Transverse colon (tissue), 4 donors: ENCODE results near the gene AARS2. TPM values are rescaled to one million over a fixed set of nuclear protein-coding genes. Genes with fewer than 3 reads are reported as not detected.
A peak's percentile ranks its signal among the peaks of the same experiment; 100 is the strongest.

Source experiments
- DNase-seq: peaks from one replicate; pipeline ENCODE4 v3.0.0-alpha.2; 2019
- H3K27ac ChIP-seq, 4 donors: fragments of 200-600 bp; sonication (generic); 2 replicates each; pipeline ENCODE4 v1.5.1; 2016 to 2018; ENCODE audit warnings: inconsistent platforms in 4 of 4
- H3K27me3 ChIP-seq: fragments of 200-600 bp; sonication (generic); 2 replicates; pipeline ENCODE4 v1.5.1; 2017; ENCODE audit warnings: inconsistent platforms
- H3K36me3 ChIP-seq, 4 donors: fragments of 200-600 bp; sonication (generic); 2 replicates each; pipeline ENCODE4 v1.5.1; 2017 to 2019; ENCODE audit warnings: inconsistent platforms in 4 of 4
- H3K4me1 ChIP-seq, 4 donors: fragments of 200-600 bp; sonication (generic); 2 replicates each; pipeline ENCODE4 v1.5.1; 2017 to 2020; ENCODE audit warnings: inconsistent platforms in 4 of 4
- H3K4me3 ChIP-seq, 4 donors: fragments of 200-600 bp; sonication (generic); 1 replicate in 1 of 4; 2 replicates in 3 of 4; pipeline versions ENCODE4 v1.5.1 to v1.6.1; 2017 to 2019; ENCODE audit warnings: inconsistent platforms in 4 of 4
- H3K9me3 ChIP-seq, 2 donors: fragments of 200-600 bp; sonication (generic); 2 replicates each; pipeline ENCODE4 v1.5.1; 2017 to 2019; ENCODE audit warnings: inconsistent platforms in 2 of 2
- CTCF ChIP-seq, 5 experiments: fragments of 200-600 bp in 3 of 5; fragments of 450-650 bp in 2 of 5; sonication (generic) in 3 of 5; IDR thresholded peaks; 1 replicate in 2 of 5; 2 replicates in 3 of 5; pipeline ENCODE4 v1.5.1; 2016 to 2017; ENCODE audit warnings: antibody characterized with exemption in 5 of 5, inconsistent platforms in 3 of 5, mild to moderate bottlenecking in 2 of 5, moderate library complexity in 1 of 5
- EP300 ChIP-seq: sonication (generic); formaldehyde crosslinking; IDR thresholded peaks from one replicate; pipeline ENCODE4 v1.6.1; 2017; ENCODE audit warnings: antibody characterized with exemption, low read depth
- POLR2A ChIP-seq: fragments of 450-650 bp; IDR thresholded peaks from one replicate; pipeline ENCODE4 v1.6.1; 2016; ENCODE audit warnings: antibody characterized with exemption, mild to moderate bottlenecking, moderate library complexity
- POLR2AphosphoS5 ChIP-seq, 3 donors: sonication (generic); formaldehyde crosslinking; IDR thresholded peaks; one replicate each; pipeline ENCODE4 v1.6.1; 2016; ENCODE audit warnings: antibody characterized with exemption in 3 of 3
- WGBS, 2 donors: methylation state at CpG; one replicate each; pipeline ENCODE4 v1.1.5; 2018; ENCODE audit warnings: low coverage in 1 of 2; 5-methylcytosine and 5-hydroxymethylcytosine counted together
- in situ Hi-C, 4 donors: fragments of 200-750 bp; cut with MboI; loops; one replicate each; pipeline versions ENCODE4 v1.15.0 to v1.15.1; 2017; ENCODE audit warnings: low sequenced_read_pairs in 3 of 4, low pct_ligation_motif_present in 1 of 4, low pct_unique_long_range_greater_than_20kb in 1 of 4
- intact Hi-C: fragments of 100-400 bp; cut with DNase I; formaldehyde crosslinking; loops from one replicate; pipeline ENCODE4 v1.15.1; 2023; ENCODE audit warnings: low total_unique reads
- total RNA-seq, 4 donors: library from RNA; depleted of rRNA; stranded (reverse); fragments of >200 nt; gene quantifications; one replicate each; pipeline ENCODE4 v1.1.0, GENCODE V29; 2016

AARS2 gene
- total RNA-seq, 4 donors from 2014 or later, result 9.1 to 18.3 (median 14.8) TPM

GRCh38 chr6:44276667-44277640 lies 36.2 kb downstream of the AARS2 start:
- Histone ChIP-seq H3K9me3 (no peaks in the 10 kb centered on the region), H3K27me3 (peaks cover 75% of the 10 kb centered on the region), H3K36me3 (no peaks in the 10 kb centered on the region), H3K4me3 (no peak overlapping the region), H3K4me1 (peaks cover 0 to 11% (median 9%) of the 10 kb centered on the region in 4 donors), H3K27ac (no peak overlapping the region)
- intact Hi-C loops (loop anchor here (10.0 kb wide), 1 partner anchor 58 kb away; no protein-coding TSS in a partner anchor), in situ Hi-C loops (no loop called here)
- TF ChIP-seq EP300 (no peak), CTCF (IDR thresholded peaks at IDR 0.05) (no peak), POLR2A (no peak), POLR2AphosphoS5 (IDR thresholded peaks at IDR 0.05) (no peak)
- WGBS, 2 donors, result 79% methylated on average over 23 of the region's 23 CpGs; no CpG with 5 or more reads in 1 of the 2 donors
- no peak for DNase-seq

- no peaks in the 10 kb centered on the region for H3K9me3 ChIP-seq
- H3K36me3 ChIP-seq, result no peaks in the 10 kb centered on the region
- TF ChIP-seq EP300 (no peak), CTCF (IDR thresholded peaks at IDR 0.05) (no peak), POLR2A (no peak), POLR2AphosphoS5 (IDR thresholded peaks at IDR 0.05) (no peak)
- in situ Hi-C loops (no loop called here), intact Hi-C loops (loop anchor here (10.0 kb wide), 1 partner anchor 59 kb away; no protein-coding TSS in a partner anchor)
- WGBS, 2 donors, result 25% methylated on average over 60 of the region's 109 CpGs; no CpG with 5 or more reads in 1 of the 2 donors
- DNase-seq, result no peak
- no peak overlapping the region for H3K27ac ChIP-seq
- peak overlapping the region in 2 of 4 donors; percentile 14 to 36 for H3K4me3 ChIP-seq
- H3K27me3 ChIP-seq, result peaks cover 85% of the 10 kb centered on the region
- H3K4me1 ChIP-seq, result peaks cover 0 to 11% (median 9%) of the 10 kb centered on the region in 4 donors
Measured at GRCh38 chr6:44275749-44276648, 37.1 kb downstream of the AARS2 start.

- in situ Hi-C loops (no loop called here), intact Hi-C loops (loop anchor here (10.0 kb wide), 1 partner anchor 59 kb away; no protein-coding TSS in a partner anchor)
- Histone ChIP-seq H3K4me3 (peak overlapping the region in 1 of 4 donors; percentile 36), H3K27me3 (peaks cover 84% of the 10 kb centered on the region), H3K36me3 (no peaks in the 10 kb centered on the region), H3K27ac (no peak overlapping the region), H3K9me3 (no peaks in the 10 kb centered on the region), H3K4me1 (peaks cover 0 to 14% (median 12%) of the 10 kb centered on the region in 4 donors)
- 93% methylated on average over 59 of the region's 59 CpGs; no CpG with 5 or more reads in 1 of the 2 donors for WGBS, 2 donors
- no peak for TF ChIP-seq CTCF (IDR thresholded peaks at IDR 0.05)
- no peak for TF ChIP-seq EP300
- no peak for TF ChIP-seq POLR2A
- no peak for TF ChIP-seq POLR2AphosphoS5 (IDR thresholded peaks at IDR 0.05)
- no peak for DNase-seq
Measured at GRCh38 chr6:44275271-44275748, 37.8 kb downstream of the AARS2 start.
